PFSK-1 (cell line): Measurements from ENCODE around the gene VGF.

ENCODE experiments used
- POLR2AphosphoS5 ChIP-seq: IDR thresholded peaks from 2 replicates; pipeline ENCODE4 v1.6.1; 2012; ENCODE audit warnings: low read depth, mild to moderate bottlenecking, control low read depth, low read length, moderate library complexity
- SIN3A ChIP-seq: IDR thresholded peaks from 2 replicates; pipeline ENCODE4 v1.6.1; 2012; ENCODE audit warnings: mild to moderate bottlenecking, low read length, moderate library complexity, borderline replicate concordance; ENCODE audit not compliant: insufficient read depth
- TAF1 ChIP-seq: IDR thresholded peaks from 2 replicates; pipeline ENCODE4 v1.6.1; 2012; ENCODE audit warnings: low read length, control low read depth, borderline replicate concordance; ENCODE audit not compliant: insufficient read depth
- TF ChIP-seq, protein P1 (sequence below), 2 experiments: IDR thresholded peaks; 2 replicates each; pipeline versions ENCODE4 v1.6.1 to v1.8.0; 2011 to 2012; ENCODE audit warnings: low read depth in 2 of 2, low read length in 2 of 2, control low read depth in 1 of 2, inconsistent platforms in 1 of 2, mild to moderate bottlenecking in 1 of 2, moderate library complexity in 1 of 2; ENCODE audit not compliant: insufficient read depth in 1 of 2

DNA sequence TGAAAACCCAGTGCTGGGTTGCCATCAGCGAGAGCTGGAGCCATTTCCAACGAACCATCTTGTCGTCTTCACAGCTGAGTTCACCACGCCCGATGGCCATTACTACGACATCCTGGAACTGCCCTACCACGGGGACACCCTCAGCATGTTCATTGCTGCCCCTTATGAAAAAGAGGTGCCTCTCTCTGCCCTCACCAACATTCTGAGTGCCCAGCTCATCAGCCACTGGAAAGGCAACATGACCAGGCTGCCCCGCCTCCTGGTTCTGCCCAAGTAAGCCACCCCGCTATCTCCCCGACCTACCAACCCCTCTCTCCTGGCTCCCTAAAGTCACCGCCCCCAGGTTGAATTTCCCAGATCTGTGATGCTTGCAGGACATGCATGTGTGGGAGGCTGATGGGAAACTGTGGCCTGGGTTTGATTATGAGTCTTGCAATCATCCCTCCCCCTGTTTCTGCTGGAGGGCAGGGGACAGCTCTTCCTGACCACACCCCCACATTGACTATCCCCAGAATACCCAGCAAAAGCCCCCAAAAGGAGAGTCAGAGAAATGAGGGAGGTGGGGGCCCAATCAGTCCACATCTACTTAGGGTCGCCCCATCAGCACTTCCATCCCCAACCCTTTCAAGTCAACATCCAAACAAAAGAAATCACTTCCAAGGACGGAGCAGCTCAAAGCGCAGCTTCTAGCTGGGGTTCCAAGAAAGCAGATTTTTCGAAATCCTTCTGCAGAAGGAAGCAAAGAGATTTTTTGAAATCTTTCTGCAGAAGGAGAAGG, 31.6 kb downstream of the VGF start:
- TF ChIP-seq POLR2AphosphoS5, result no peak
- TF ChIP-seq, protein P1, sequence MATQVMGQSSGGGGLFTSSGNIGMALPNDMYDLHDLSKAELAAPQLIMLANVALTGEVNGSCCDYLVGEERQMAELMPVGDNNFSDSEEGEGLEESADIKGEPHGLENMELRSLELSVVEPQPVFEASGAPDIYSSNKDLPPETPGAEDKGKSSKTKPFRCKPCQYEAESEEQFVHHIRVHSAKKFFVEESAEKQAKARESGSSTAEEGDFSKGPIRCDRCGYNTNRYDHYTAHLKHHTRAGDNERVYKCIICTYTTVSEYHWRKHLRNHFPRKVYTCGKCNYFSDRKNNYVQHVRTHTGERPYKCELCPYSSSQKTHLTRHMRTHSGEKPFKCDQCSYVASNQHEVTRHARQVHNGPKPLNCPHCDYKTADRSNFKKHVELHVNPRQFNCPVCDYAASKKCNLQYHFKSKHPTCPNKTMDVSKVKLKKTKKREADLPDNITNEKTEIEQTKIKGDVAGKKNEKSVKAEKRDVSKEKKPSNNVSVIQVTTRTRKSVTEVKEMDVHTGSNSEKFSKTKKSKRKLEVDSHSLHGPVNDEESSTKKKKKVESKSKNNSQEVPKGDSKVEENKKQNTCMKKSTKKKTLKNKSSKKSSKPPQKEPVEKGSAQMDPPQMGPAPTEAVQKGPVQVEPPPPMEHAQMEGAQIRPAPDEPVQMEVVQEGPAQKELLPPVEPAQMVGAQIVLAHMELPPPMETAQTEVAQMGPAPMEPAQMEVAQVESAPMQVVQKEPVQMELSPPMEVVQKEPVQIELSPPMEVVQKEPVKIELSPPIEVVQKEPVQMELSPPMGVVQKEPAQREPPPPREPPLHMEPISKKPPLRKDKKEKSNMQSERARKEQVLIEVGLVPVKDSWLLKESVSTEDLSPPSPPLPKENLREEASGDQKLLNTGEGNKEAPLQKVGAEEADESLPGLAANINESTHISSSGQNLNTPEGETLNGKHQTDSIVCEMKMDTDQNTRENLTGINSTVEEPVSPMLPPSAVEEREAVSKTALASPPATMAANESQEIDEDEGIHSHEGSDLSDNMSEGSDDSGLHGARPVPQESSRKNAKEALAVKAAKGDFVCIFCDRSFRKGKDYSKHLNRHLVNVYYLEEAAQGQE (IDR thresholded peaks at IDR 0.05; ENCODE audit: insufficient read depth in 1 of 2, low read depth in 2 of 2, low read length in 2 of 2), result no peak
- TF ChIP-seq TAF1, result no peak
- no peak for TF ChIP-seq SIN3A
